ENCODE measurements around the gene OSBPL8. TPM values are rescaled to one million over a fixed set of nuclear protein-coding genes. Genes with fewer than 3 reads are reported as not detected.
"Not testable (repeated sequence)": the region's sequence is repeated elsewhere in the genome, so short reads cannot be mapped to it uniquely, and the experiment has no call there.

The OSBPL8 gene
- total RNA-seq, 4 donors from 2014 or later: 39.0 to 69.3 (median 49.0) TPM

- no peak for TF ChIP-seq POLR2A (IDR thresholded peaks at IDR 0.05)
- no peak for TF ChIP-seq CTCF (IDR thresholded peaks at IDR 0.05)
- no peak for DNase-seq
- H3K36me3 ChIP-seq: no peaks in the 10 kb centered on the region
Measured at GRCh38 chr12:76329606-76330005, 230.0 kb downstream of the OSBPL8 start.

GRCh38 chr12:76329159-76329558, 230.4 kb downstream of the OSBPL8 start:
- DNase-seq: no peak
- no peak for TF ChIP-seq CTCF (IDR thresholded peaks at IDR 0.05)
- TF ChIP-seq POLR2A (IDR thresholded peaks at IDR 0.05): no peak
- H3K4me1 ChIP-seq: no peaks in the 10 kb centered on the region
- H3K27ac ChIP-seq: no peak overlapping the region
- H3K4me3 ChIP-seq: no peak overlapping the region
- H3K9me3 ChIP-seq: no peaks in the 10 kb centered on the region
- H3K36me3 ChIP-seq: no peaks in the 10 kb centered on the region
- no peaks in the 10 kb centered on the region for H3K27me3 ChIP-seq

More at GRCh38 chr12:76329606-76330005, 230.0 kb downstream of the OSBPL8 start:
- no peaks in the 10 kb centered on the region for H3K9me3 ChIP-seq
- no peak overlapping the region for H3K27ac ChIP-seq
- H3K4me1 ChIP-seq: no peaks in the 10 kb centered on the region
- no peak overlapping the region for H3K4me3 ChIP-seq
- H3K27me3 ChIP-seq: no peaks in the 10 kb centered on the region

DNA sequence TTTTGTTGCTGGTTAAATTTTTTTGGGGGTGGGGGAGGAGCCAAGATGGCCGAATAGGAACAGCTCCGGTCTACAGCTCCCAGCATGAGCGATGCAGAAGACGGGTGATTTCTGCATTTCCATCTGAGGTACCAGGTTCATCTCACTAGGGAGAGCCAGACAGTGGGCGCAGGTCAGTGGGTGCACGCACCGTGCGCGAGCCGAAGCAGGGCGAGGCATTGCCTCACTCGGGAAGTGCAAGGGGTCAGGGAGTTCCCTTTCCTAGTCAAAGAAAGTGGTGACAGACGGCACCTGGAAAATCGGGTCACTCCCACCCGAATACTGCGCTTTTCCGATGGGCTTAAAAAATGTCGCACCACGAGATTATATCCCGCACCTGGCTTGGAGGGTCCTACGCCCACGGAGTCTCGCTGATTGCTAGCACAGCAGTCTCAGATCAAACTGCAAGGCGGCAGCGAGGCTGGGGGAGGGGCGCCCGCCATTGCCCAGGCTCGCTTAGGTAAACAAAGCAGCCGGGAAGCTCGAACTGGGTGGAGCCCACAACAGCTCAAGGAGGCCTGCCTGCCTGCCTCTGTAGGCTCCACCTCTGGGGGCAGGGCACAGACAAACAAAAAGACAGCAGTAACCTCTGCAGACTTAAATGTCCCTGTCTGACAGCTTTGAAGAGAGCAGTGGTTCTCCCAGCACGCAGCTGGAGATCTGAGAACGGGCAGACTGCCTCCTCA, 239.8 kb downstream of the OSBPL8 start:
- H3K27ac ChIP-seq, H3K9me3 ChIP-seq, H3K4me3 ChIP-seq, H3K27me3 ChIP-seq, DNase-seq, H3K36me3 ChIP-seq, H3K4me1 ChIP-seq: not testable (repeated sequence)

DNA sequence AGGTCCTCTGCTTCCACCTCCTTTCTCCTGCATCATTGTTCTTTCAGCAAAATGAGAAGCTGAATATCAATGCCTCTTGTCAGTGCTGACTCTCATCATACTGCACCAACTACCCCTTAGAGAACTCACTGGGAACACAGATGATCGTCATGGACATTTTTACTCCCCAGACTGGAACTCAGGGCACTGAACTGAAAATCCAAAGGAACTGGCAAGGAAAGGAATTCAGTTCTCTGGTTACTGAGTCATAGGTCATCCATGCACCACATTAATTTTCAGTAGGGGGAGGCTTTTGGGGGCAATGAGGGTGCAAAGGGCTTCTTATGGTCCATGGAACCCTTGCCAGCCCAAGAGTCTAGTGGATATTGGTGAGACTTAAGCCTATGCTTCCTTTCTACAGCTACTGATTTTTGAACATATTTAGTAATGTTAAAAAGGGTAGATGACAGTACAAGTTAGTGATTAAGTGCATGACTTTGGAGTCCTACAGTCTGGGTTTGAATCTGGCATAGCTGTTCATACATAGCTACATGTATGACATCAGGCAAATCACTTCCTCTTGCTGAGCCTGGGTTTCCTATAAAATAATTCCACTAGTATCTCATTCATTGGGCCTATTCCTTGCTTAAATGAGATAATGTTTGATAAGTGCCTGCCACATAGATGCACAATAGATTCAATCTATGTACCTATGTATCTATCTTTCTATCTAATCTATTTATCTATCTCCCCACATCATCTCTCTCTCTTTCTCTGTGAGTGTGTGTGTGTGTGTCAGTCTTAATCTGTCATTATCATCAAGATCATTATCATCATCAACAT, 240.6 kb downstream of the OSBPL8 start:
- Histone ChIP-seq H3K27ac (no peak overlapping the region), H3K4me3 (no peak overlapping the region), H3K36me3 (no peaks in the 10 kb centered on the region), H3K4me1 (no peaks in the 10 kb centered on the region), H3K9me3 (no peaks in the 10 kb centered on the region), H3K27me3 (no peaks in the 10 kb centered on the region)
- DNase-seq: no peak
- TF ChIP-seq POLR2A (IDR thresholded peaks at IDR 0.05) (no peak), CTCF (IDR thresholded peaks at IDR 0.05) (no peak)

DNA sequence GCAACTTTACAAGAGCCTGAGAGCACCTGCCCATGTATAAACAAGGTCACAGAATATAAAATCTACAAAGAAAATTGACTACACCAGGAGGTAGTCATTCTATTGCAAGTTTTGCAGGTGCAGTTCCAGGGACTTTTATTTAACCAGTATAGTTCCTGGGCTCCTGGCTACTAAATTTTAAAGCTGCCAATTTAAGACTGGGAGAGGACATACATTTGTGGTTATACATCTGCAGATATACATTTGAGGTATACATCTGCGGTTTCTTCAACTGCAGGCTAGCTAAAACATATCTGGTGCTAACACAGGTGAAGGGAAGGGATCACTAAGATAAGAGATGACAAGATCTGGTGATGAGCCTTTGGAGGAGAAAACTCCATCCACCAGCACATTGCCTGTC, 241.6 kb downstream of the OSBPL8 start:
- Histone ChIP-seq H3K4me1 (no peaks in the 10 kb centered on the region), H3K9me3 (no peaks in the 10 kb centered on the region), H3K27me3 (no peaks in the 10 kb centered on the region), H3K4me3 (no peak overlapping the region), H3K27ac (no peak overlapping the region), H3K36me3 (no peaks in the 10 kb centered on the region)
- no peak for DNase-seq
- TF ChIP-seq CTCF (IDR thresholded peaks at IDR 0.05): no peak
- no peak for TF ChIP-seq POLR2A (IDR thresholded peaks at IDR 0.05)

DNA sequence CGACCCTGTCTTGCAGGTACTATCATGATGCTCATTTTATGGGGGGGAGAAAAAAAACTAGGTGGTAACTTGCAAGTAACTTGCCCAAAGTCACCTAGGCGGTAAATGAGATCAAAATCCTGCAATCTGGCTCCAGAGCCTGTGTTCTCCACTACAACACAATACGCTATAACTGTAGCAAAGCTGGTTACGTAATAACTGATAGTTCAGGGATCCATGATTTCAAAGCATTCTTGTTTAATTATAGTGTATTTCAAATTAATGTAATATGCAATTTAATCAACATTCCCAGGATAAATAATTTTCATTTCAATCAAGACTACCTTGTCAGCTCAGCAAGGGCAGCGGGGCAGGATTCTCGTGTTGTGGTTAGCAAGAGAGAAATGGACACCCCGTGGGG, 243.1 kb downstream of the OSBPL8 start:
- Histone ChIP-seq H3K36me3 (no peaks in the 10 kb centered on the region), H3K4me3 (no peak overlapping the region), H3K9me3 (no peaks in the 10 kb centered on the region), H3K27me3 (no peaks in the 10 kb centered on the region), H3K4me1 (no peaks in the 10 kb centered on the region), H3K27ac (no peak overlapping the region)
- no peak for DNase-seq
- TF ChIP-seq POLR2A (IDR thresholded peaks at IDR 0.05): no peak
- no peak for TF ChIP-seq CTCF (IDR thresholded peaks at IDR 0.05)

All from Peyer's patch (tissue), 4 donors.